NCI-H1436 treated with DMSO at 0.1 percent for 48 hours (cell line): ENCODE data around the gene CDKN1A.
A peak's percentile ranks its signal among the peaks of the same experiment; 100 is the strongest.

Experiments used
- DNase-seq: peaks from one replicate; lab custom pipeline; 2025; lab: John Stamatoyannopoulos, UW

CDKN1A gene

GRCh38 chr6:36677059-36677749 lies 1.3 kb upstream of the CDKN1A start:
- no peak for DNase-seq

DNA sequence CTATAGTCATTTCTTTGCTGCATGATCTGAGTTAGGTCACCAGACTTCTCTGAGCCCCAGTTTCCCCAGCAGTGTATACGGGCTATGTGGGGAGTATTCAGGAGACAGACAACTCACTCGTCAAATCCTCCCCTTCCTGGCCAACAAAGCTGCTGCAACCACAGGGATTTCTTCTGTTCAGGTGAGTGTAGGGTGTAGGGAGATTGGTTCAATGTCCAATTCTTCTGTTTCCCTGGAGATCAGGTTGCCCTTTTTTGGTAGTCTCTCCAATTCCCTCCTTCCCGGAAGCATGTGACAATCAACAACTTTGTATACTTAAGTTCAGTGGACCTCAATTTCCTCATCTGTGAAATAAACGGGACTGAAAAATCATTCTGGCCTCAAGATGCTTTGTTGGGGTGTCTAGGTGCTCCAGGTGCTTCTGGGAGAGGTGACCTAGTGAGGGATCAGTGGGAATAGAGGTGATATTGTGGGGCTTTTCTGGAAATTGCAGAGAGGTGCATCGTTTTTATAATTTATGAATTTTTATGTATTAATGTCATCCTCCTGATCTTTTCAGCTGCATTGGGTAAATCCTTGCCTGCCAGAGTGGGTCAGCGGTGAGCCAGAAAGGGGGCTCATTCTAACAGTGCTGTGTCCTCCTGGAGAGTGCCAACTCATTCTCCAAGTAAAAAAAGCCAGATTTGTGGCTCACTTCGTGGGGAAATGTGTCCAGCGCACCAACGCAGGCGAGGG lies 594 bp upstream of the CDKN1A start:
- DNase-seq = no peak

- DNase-seq = no peak
These were observed 724 bp downstream of the CDKN1A start for GRCh38 chr6:36679043-36679833.

DNA sequence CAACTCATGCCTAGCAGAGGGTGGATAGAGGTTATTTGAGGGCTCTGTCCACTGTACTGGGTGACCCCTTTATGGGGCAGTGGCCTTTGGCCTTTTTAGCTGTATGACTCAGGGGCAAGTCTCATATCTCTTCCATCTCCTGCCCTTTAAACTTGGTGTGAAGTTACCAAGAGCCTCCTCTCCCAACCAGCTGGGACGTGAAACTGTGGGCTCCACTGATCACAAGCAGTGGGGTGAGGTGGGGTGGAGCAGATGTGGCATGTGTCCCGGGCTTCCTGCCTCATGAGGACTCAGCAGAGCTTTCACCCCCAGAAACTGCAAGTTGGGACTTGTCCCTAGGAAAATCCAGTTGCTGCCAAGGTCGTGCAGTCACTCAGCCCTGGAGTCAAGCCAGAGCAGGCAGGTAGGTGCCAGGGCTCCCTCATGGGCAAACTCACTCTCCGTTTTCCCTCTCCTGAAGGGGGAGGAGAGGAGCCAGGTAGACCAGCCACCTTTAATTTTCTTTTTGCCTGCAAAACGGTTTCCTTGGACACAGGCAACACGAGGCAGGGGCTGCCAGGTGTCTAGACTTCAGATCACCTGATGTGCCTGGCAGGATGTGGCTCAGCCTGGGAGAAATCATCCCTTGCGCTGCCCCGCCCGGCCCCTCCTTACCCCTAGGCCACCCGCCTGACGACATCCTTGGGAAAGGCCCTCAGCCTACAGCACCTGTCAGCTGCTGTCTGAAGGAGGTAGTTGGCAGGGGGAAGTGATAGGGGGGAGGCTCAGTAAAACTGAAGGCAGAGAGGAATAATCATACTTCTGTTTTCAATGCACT lies 4.0 kb downstream of the CDKN1A start:
- DNase-seq = peak; percentile 76

DNA sequence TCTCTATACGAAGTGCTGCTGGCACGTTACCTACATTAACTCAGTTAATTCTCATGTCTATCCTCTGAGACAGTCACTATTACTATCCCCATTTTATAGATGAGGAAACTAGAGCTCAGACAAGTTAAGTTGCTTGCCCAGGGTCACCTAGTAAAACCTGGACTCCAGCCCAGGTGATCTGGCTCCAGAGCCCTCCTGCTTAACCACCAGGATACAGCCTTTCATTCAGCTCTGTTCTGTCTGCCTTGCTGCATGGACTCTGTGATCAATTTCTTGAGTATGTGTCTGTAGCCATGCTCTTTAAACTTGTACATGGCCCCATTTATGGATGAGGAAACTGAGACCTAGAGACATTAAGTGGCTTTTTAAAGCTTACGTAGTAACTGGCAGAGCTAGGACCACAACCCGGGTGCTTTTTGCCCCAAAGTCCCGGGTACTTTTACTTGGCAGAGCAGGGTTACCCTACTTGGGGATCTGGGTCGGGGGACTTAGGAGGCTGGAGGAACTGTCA lies 4.7 kb downstream of the CDKN1A start:
- no peak for DNase-seq

DNA sequence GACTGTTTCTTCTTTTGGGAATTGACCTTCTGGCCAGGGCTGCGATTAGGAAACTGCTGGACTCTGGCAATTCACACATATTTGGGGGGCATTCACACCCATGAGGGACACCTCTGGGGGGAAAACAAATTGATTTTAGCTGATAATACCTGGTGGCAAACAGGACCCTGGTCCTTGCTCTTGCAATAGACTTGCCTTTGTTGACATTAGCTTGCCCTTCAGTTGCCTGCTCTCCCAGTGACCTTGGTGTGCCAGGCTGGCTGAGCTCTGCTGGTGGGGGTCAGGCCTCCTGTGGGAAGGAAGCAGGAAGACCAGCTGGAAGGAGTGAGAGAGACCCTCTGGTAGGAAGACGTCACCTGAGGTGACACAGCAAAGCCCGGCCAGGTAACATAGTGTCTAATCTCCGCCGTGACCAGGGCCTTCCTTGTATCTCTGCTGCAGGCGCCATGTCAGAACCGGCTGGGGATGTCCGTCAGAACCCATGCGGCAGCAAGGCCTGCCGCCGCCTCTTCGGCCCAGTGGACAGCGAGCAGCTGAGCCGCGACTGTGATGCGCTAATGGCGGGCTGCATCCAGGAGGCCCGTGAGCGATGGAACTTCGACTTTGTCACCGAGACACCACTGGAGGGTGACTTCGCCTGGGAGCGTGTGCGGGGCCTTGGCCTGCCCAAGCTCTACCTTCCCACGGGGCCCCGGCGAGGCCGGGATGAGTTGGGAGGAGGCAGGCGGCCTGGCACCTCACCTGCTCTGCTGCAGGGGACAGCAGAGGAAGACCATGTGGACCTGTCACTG lies 5.3 kb downstream of the CDKN1A start:
- no peak for DNase-seq

- no peak for DNase-seq
These were observed 5.9 kb downstream of the CDKN1A start for GRCh38 chr6:36684447-36684812.

DNA sequence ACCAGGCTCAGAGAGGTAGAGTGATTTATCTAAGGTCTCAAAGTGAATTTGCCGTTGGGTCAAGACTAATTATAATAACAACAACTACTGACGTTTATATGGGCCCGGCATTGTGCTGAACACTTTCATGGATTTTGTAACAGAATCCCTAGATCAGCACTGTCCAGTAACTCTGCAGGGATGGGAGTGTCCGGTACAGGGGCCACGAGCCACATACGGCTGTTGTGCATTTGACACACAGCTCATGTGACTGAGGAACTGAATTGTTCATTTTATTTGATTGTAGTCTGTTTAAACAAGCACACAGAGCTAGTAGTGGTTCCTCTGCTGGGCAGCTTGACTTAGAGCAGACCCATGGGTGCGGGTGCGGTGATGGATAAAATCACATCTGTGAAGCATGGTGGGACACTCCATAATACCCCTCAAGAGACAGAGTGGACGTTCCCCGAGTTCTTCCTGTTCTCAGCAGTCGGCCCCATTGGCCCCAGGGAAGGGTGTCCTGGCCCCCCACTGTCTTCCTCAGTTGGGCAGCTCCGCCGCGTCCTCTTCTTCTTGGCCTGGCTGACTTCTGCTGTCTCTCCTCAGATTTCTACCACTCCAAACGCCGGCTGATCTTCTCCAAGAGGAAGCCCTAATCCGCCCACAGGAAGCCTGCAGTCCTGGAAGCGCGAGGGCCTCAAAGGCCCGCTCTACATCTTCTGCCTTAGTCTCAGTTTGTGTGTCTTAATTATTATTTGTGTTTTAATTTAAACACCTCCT lies 6.8 kb downstream of the CDKN1A start:
- no peak for DNase-seq

GRCh38 chr6:36685926-36686667 lies 7.6 kb downstream of the CDKN1A start:
- no peak for DNase-seq

DNA sequence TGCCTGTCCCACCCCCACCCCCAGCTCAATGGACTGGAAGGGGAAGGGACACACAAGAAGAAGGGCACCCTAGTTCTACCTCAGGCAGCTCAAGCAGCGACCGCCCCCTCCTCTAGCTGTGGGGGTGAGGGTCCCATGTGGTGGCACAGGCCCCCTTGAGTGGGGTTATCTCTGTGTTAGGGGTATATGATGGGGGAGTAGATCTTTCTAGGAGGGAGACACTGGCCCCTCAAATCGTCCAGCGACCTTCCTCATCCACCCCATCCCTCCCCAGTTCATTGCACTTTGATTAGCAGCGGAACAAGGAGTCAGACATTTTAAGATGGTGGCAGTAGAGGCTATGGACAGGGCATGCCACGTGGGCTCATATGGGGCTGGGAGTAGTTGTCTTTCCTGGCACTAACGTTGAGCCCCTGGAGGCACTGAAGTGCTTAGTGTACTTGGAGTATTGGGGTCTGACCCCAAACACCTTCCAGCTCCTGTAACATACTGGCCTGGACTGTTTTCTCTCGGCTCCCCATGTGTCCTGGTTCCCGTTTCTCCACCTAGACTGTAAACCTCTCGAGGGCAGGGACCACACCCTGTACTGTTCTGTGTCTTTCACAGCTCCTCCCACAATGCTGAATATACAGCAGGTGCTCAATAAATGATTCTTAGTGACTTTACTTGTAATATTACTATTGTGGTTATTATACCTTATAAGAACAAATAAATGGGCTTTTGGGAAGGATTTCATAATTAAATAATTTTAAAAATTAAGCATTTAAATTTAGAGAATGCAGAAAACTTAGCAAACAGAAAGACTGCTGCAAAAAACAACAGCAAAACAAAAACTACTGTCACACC lies 8.4 kb downstream of the CDKN1A start:
- DNase-seq = no peak

- no peak for DNase-seq
These were observed 9.7 kb downstream of the CDKN1A start for GRCh38 chr6:36688063-36688738.

- DNase-seq = no peak
These were observed 10.2 kb downstream of the CDKN1A start for GRCh38 chr6:36688739-36689075.

- DNase-seq = no peak
These were observed 12.5 kb downstream of the CDKN1A start for GRCh38 chr6:36691011-36691410.

GRCh38 chr6:36691612-36692011 lies 13.1 kb downstream of the CDKN1A start:
- DNase-seq = no peak

DNA sequence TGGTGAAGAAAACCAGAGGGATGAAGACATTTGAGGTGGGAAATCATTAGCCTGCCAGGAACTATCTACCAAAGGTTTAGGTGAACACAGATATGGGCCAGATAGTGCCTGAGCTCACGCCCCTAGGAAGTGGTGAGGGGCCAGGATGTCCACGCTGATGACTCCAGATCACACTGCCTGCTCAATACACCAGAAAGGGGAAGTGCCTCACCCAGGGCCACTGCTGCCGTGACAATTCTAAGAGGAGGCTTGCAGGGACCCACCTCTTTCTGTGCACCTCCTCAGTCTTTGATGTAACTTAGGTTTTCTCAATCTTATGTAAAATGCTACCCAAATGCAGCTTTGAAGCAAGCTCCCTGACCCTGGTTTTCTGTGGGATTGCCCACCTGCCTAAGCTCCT lies 13.7 kb downstream of the CDKN1A start:
- DNase-seq = no peak

- DNase-seq = no peak
These were observed 14.6 kb downstream of the CDKN1A start for GRCh38 chr6:36692861-36693702.

GRCh38 chr6:36694616-36695015 lies 16.1 kb downstream of the CDKN1A start:
- DNase-seq = no peak
